ENCODE measurements around the gene HEATR5B.

GRCh38 chr2:36960773-36961172 lies 123.4 kb downstream of the HEATR5B start:
- TF ChIP-seq CTCF (IDR thresholded peaks at IDR 0.05; ENCODE audit: low read length) (no peak), EZH2 (optimal IDR thresholded peaks at IDR 0.05; ENCODE audit: low read depth, low read length) (no peak), EZH2phosphoT487 (IDR thresholded peaks at IDR 0.05; ENCODE audit: low read length) (no peak)
